K562 (cell line): ENCODE data around the gene ABR. TPM values are rescaled to one million over a fixed set of nuclear protein-coding genes. Genes with fewer than 3 reads are reported as not detected.

Source experiments
- ATAC-seq: fragments of 200-7000 bp; cut with Tn5 transposase; 3 replicates; pipeline ENCODE4 v1.9.1; 2020; ENCODE audit warnings: moderate library complexity
- BruUV-seq: library from RNA; stranded (reverse); fragments of 400-500 nt; replicated peaks from 2 replicates; lab custom pipeline; 2021; lab: Mats Ljungman, UMichigan
- CTCF ChIA-PET: fragments of 300-600 bp; formaldehyde crosslinking; extraction: SDS; loops from one replicate; lab custom pipeline; 2021; ENCODE audit warnings: low intra/inter-chr PET ratio; lab: Yijun Ruan, JAX
- POLR2A ChIA-PET: fragments of 300-600, 350-650 bp; sonication (Branson Sonifier 250); formaldehyde crosslinking; extraction: SDS; loops from one replicate; lab custom pipeline; 2021; ENCODE audit warnings: antibody characterized with exemption, inconsistent platforms; lab: Yijun Ruan, JAX
- DNase-seq, 4 experiments: peaks; one replicate each; pipeline versions ENCODE4 v3.0.0 to v3.0.0-alpha.2; 2011 to 2018; ENCODE audit warnings: low spot score in 3 of 4, mixed read lengths in 3 of 4; ENCODE audit errors: extremely low read depth in 1 of 4
- FAIRE-seq: peaks from 2 replicates; lab custom pipeline; 2011; peaks lifted over from hg19 to GRCh38; lab: Jason Lieb, UNC
- H2AFZ ChIP-seq: 2 replicates; pipeline ENCODE4 v1.6.0; 2011; ENCODE audit warnings: low read depth, low read length, control low read depth, inconsistent platforms
- H3K27ac ChIP-seq: fragments of 200-600 bp; 3 replicates; pipeline ENCODE4 v1.8.0; 2011; ENCODE audit warnings: low read depth, mild to moderate bottlenecking, control low read depth, inconsistent platforms, low read length, moderate library complexity, mixed read lengths; ENCODE audit errors: extremely low read depth
- H3K27me3 ChIP-seq, 2 experiments: fragments of 300-600 bp in 1 of 2; 2 replicates in 1 of 2; 3 replicates in 1 of 2; pipeline versions ENCODE4 v1.6.0 to v1.8.0; 2011; ENCODE audit warnings: inconsistent platforms in 2 of 2, low read length in 2 of 2, mild to moderate bottlenecking in 1 of 2, mixed read lengths in 1 of 2, moderate library complexity in 1 of 2; ENCODE audit not compliant: control insufficient read depth in 2 of 2, insufficient read depth in 2 of 2
- H3K36me3 ChIP-seq: fragments of 300-600 bp; 3 replicates; pipeline ENCODE4 v1.8.0; 2011; ENCODE audit warnings: mild to moderate bottlenecking, low read length, inconsistent platforms; ENCODE audit not compliant: control insufficient read depth, insufficient read depth
- H3K4me1 ChIP-seq, 2 experiments: fragments of 200-600 bp in 1 of 2; replicated peaks in 1 of 2; 2 replicates in 1 of 2; 3 replicates in 1 of 2; pipeline versions ENCODE4 v1.5.1 to v1.8.0; 2011; ENCODE audit warnings: inconsistent platforms in 2 of 2, low read length in 2 of 2, mild to moderate bottlenecking in 1 of 2, mixed read lengths in 1 of 2, moderate library complexity in 1 of 2; ENCODE audit not compliant: control insufficient read depth in 2 of 2, insufficient read depth in 2 of 2
- H3K4me2 ChIP-seq: 2 replicates; pipeline ENCODE4 v1.6.1; 2011; ENCODE audit warnings: low read length, control low read depth, inconsistent platforms, mixed read lengths; ENCODE audit not compliant: insufficient read depth
- H3K4me3 ChIP-seq: fragments of 200-600 bp; sonication (generic), shearing (Covaris generic); 2 replicates; pipeline ENCODE4 v1.5.1; 2016; ENCODE audit warnings: control low read depth, inconsistent platforms
- H3K79me2 ChIP-seq: fragments of 200-600 bp; 3 replicates; pipeline ENCODE4 v1.8.0; 2011; ENCODE audit warnings: low read length, inconsistent platforms; ENCODE audit not compliant: control insufficient read depth, insufficient read depth
- H3K9ac ChIP-seq, 2 experiments: 2 replicates each; pipeline versions ENCODE4 v1.6.0 to v1.6.1; 2011; ENCODE audit warnings: low read depth in 2 of 2, low read length in 2 of 2, control low read depth in 1 of 2, inconsistent platforms in 1 of 2, mild to moderate bottlenecking in 1 of 2, mixed read lengths in 1 of 2; ENCODE audit not compliant: insufficient read depth in 1 of 2
- H3K9me1 ChIP-seq: one replicate; pipeline ENCODE4 v1.6.0; 2011; ENCODE audit warnings: inconsistent platforms, mild to moderate bottlenecking, low read length, moderate library complexity; ENCODE audit not compliant: control insufficient read depth, insufficient read depth
- H3K9me3 ChIP-seq: replicated peaks from 2 replicates; pipeline ENCODE4 v1.5.1; 2011; ENCODE audit warnings: low read depth, low read length, inconsistent platforms; ENCODE audit not compliant: control insufficient read depth, insufficient read depth
- H4K20me1 ChIP-seq: replicated peaks from 2 replicates; pipeline ENCODE4 v1.6.1; 2011; ENCODE audit warnings: low read length, inconsistent platforms, mixed read lengths; ENCODE audit not compliant: control insufficient read depth, insufficient read depth
- C11orf30 ChIP-seq: fragments of 450-650 bp; IDR thresholded peaks from 2 replicates; pipeline ENCODE4 v1.6.1; 2016; ENCODE audit warnings: low read depth, mild to moderate bottlenecking
- E2F3 ChIP-seq: fragments of 250-450 bp; sonication (Bioruptor Pico); IDR thresholded peaks from 2 replicates; pipeline ENCODE4 v1.4.0; 2020; ENCODE audit warnings: mild to moderate bottlenecking
- FOXK1 ChIP-seq: sonication (generic); formaldehyde crosslinking; IDR thresholded peaks from 2 replicates; pipeline ENCODE4 v1.8.0; 2022; ENCODE audit warnings: missing genetic modification reagents, mild to moderate bottlenecking, borderline replicate concordance
- PTTG1 ChIP-seq: fragments of 450-650 bp; IDR thresholded peaks from 2 replicates; pipeline ENCODE4 v1.6.1; 2016; ENCODE audit warnings: low read depth, mild to moderate bottlenecking, missing genetic modification characterization, missing compliant biosample characterization
- RBM25 ChIP-seq: fragments of 200-400 bp; formaldehyde crosslinking; IDR thresholded peaks from 2 replicates; pipeline ENCODE4 v1.6.1; 2018; ENCODE audit warnings: low read length, low read depth, moderate library complexity; ENCODE audit not compliant: severe bottlenecking
- THRAP3 ChIP-seq: fragments of 450-650 bp; IDR thresholded peaks from 2 replicates; pipeline ENCODE4 v1.6.1; 2016; ENCODE audit warnings: mild to moderate bottlenecking, inconsistent platforms, borderline replicate concordance
- ZNF140 ChIP-seq: fragments of 250-450 bp; sonication (Bioruptor Pico); IDR thresholded peaks from 2 replicates; pipeline ENCODE4 v1.8.0; 2021; ENCODE audit warnings: moderate library complexity, mild to moderate bottlenecking, inconsistent platforms
- WGBS: fragments of 100-300 bp; shearing (Covaris generic); methylation state at CpG from one replicate; pipeline ENCODE4 v1.1.6; 2016; ENCODE audit warnings: low coverage, mixed read lengths; ENCODE audit not compliant: insufficient coverage; ENCODE audit errors: missing lambda C conversion rate; 5-methylcytosine and 5-hydroxymethylcytosine counted together
- in situ Hi-C: fragments of 300-500 bp; cut with MboI; formaldehyde crosslinking; loops from 4 replicates; pipeline ENCODE4 v1.15.0; 2018; ENCODE audit warnings: inconsistent platforms, mixed read lengths
- intact Hi-C: fragments of 100-400 bp; cut with micrococcal nuclease; formaldehyde crosslinking; loops from 2 replicates; pipeline ENCODE4 v1.14.2; 2022
- polyA plus RNA-seq, 8 experiments: library from polyadenylated mRNA; depleted of rRNA in 4 of 8; stranded (reverse) in 5 of 8; unstranded in 3 of 8; fragments of >200 nt; fragmentation: Nextera tagmentation in 2 of 8; fragmentation: Illumina TruSeq in 1 of 8; extraction: Ambion mirVana in 2 of 8; extraction: Trizol in 1 of 8; gene quantifications; 2 replicates each; pipeline versions ENCODE4 v1.2.1 to v1.2.3, GENCODE V29; 2011 to 2014; ENCODE audit warnings: inconsistent platforms in 1 of 8, missing spikeins in 1 of 8
- total RNA-seq, 7 experiments: library from RNA; depleted of rRNA in 6 of 7; stranded (reverse); fragments of >200 nt in 6 of 7; fragmentation: Illumina TruSeq in 2 of 7; extraction: Trizol in 2 of 7; gene quantifications; 2 replicates each; pipeline versions ENCODE4 v1.2.1 to v1.2.3, GENCODE V29; 2011 to 2021; ENCODE audit warnings: low replicate concordance in 1 of 7

Gene ABR
- total and polyA plus RNA-seq, 9 of the 15 experiments (the other 6 are each of a cell fraction or from before 2014, with no cell fraction given): 0.07 to 1.6 (median 0.37) TPM; not detected in 1

DNA sequence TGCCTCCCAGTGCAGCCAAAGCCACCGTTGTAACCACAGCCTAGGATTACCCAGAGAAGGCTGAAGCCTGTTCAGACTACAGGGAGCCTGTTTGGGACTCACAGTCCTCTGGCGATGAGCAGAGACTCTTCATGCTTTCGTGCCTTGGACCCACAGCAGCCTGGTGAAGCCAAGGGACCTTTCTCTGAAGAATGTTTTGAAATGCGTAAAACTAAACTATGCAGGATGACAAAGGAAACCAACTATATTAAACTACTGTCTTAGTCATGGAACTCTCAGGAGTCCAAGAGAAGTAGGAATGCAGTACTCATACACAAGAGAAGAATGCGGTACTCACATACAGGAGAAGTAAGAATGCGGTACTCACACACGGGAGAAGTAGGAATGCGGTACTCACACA lies 20.9 kb downstream of the ABR start:
- ATAC-seq: no peak
- Histone ChIP-seq H3K79me2 (no peaks in the 10 kb centered on the region), H3K9me3 (no peaks in the 10 kb centered on the region), H3K27me3 (peaks cover 4 to 54% of the 10 kb centered on the region in 2 experiments), H3K9ac (no peak overlapping the region), H4K20me1 (no peaks in the 10 kb centered on the region; the same call in 1 of the 2 replicates), H3K4me2 (no peak overlapping the region), H3K27ac (no peak overlapping the region), H3K4me3 (no peak overlapping the region), H3K9me1 (no peaks in the 10 kb centered on the region), H3K36me3 (no peaks in the 10 kb centered on the region), H2AFZ (no peak overlapping the region), H3K4me1 (peaks cover 0 to 4% of the 10 kb centered on the region in 2 experiments; a peak in 1 of 5 replicates)
- CTCF ChIA-PET: no interaction called here
- POLR2A ChIA-PET: no interaction called here
- BruUV-seq: no TSS peak
- WGBS: 18% methylated on average over 7 of the region's 8 CpGs
- DNase-seq: no peak
- no peak for FAIRE-seq
- no peak for TF ChIP-seq FOXK1 (CRISPR knock-in tag)
- no peak for TF ChIP-seq E2F3 (CRISPR knock-in tag)
- no peak for TF ChIP-seq ZNF140 (CRISPR knock-in tag)
- in situ Hi-C loops (no loop called here), intact Hi-C loops (no loop called here)

DNA sequence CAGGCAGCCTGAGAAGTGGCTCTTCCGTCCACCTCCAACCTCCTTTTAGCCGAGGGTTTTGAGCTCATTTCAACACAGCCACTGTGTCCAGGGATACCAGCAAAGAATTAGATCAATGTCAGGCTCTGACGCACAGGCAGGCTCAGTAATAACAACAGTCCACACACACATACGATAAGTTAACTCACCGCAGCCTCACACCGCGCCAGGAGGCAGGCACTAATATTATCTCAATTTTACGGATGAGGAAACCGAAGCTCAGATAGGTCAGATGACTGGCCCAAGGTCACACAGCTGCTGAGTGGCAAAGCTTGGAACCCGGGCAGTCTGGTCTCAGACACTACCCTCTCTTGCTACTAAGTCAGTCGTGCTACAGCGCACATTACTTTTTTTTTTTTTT lies 22.9 kb downstream of the ABR start:
- in situ Hi-C loops (no loop called here), intact Hi-C loops (no loop called here)
- WGBS: 20% methylated on average over 11 of the region's 12 CpGs
- H3K36me3 ChIP-seq: no peaks in the 10 kb centered on the region
- H3K79me2 ChIP-seq: no peaks in the 10 kb centered on the region
- H3K9ac ChIP-seq: no peak overlapping the region
- H3K4me3 ChIP-seq: no peak overlapping the region
- FAIRE-seq (no peak), DNase-seq (no peak), ATAC-seq (no peak)
- no peak overlapping the region for H2AFZ ChIP-seq
- H3K9me3 ChIP-seq: no peaks in the 10 kb centered on the region
- H4K20me1 ChIP-seq: no peaks in the 10 kb centered on the region; the same call in 1 of the 2 replicates
- BruUV-seq: no TSS peak
- ChIA-PET CTCF (no interaction called here), POLR2A (no interaction called here)
- no peak overlapping the region for H3K4me2 ChIP-seq
- TF ChIP-seq PTTG1 (tag): no peak
- peak; percentile 40 for TF ChIP-seq RBM25
- no peak for TF ChIP-seq THRAP3
- TF ChIP-seq C11orf30: no peak
- H3K9me1 ChIP-seq: no peaks in the 10 kb centered on the region
- peaks cover 0 to 46% of the 10 kb centered on the region in 2 experiments for H3K27me3 ChIP-seq
- no peak overlapping the region for H3K27ac ChIP-seq
- peaks cover 0 to 5% of the 10 kb centered on the region in 2 experiments; a peak in 1 of 5 replicates for H3K4me1 ChIP-seq
